CD8-positive, alpha-beta memory T cell (primary cell): ENCODE data around the gene COPG2. TPM values are rescaled to one million over a fixed set of nuclear protein-coding genes. Genes with fewer than 3 reads are reported as not detected.

Experiments
- polyA plus RNA-seq: library from polyadenylated mRNA; unstranded; fragments of 300-500 nt; fragmentation: Illumina TruSeq; gene quantifications from one replicate; pipeline ENCODE4 v1.2.3, GENCODE V29; 2021
- total RNA-seq, 2 experiments: library from RNA; stranded (reverse); gene quantifications; one replicate each; pipeline ENCODE4 v1.2.3, GENCODE V29; 2021

The COPG2 gene
- total and polyA plus RNA-seq, 3 experiments from 2014 or later = 1.4 to 23.7 (median 23.6) TPM

Other genes with a start within 250 kb of the COPG2 start
- gene CEP41, start 227.7 kb downstream of the COPG2 start, total RNA-seq = 10 to 100 TPM; 16.6 to 18.8 TPM
- 23.6 TPM for gene CEP41, start 227.7 kb downstream of the COPG2 start, polyA plus RNA-seq
- 1 to 10 TPM; 1.8 to 2.7 TPM for gene MEST, start 176.7 kb downstream of the COPG2 start, total RNA-seq
- 4.3 TPM for gene MEST, start 176.7 kb downstream of the COPG2 start, polyA plus RNA-seq
- gene TSGA13, start 17.8 kb upstream of the COPG2 start, total RNA-seq = not detected
- not detected for gene TSGA13, start 17.8 kb upstream of the COPG2 start, polyA plus RNA-seq
- gene KLF14, start 65.5 kb upstream of the COPG2 start, total RNA-seq = not detected
- not detected for gene KLF14, start 65.5 kb upstream of the COPG2 start, polyA plus RNA-seq